ENCODE measurements around the gene C11orf68. TPM values are rescaled to one million over a fixed set of nuclear protein-coding genes. Genes with fewer than 3 reads are reported as not detected.

C11orf68 gene
- total and polyA plus RNA-seq, 10 of the 15 experiments (the other 5 are each of a cell fraction or from before 2014, with no cell fraction given) = 3.0 to 25.4 (median 16.7) TPM

- in situ Hi-C loops (cut with MboI) (loop anchor here (5.0 kb wide), 1 partner anchor 108 kb away; no protein-coding TSS in a partner anchor), intact Hi-C loops (cut with micrococcal nuclease; ENCODE audit: unreplicated experiment) (no loop called here)
- no peak within 1 kb of the TSS for H3K4me2 ChIP-seq (ENCODE audit: control insufficient read depth, insufficient read depth)
- ATAC-seq = no peak
- POLR2A ChIA-PET = interaction anchor here (2.4 kb wide), 1 partner anchor 8 kb away, joined by 8 read pairs; the partner anchor contains the start of gene FIBP
- peaks cover 9 to 11% of the 10 kb centered on the region in 2 experiments; a peak in 3 of 4 replicates for H3K36me3 ChIP-seq (ENCODE audit: control insufficient read depth in 2 of 2, insufficient read depth in 2 of 2, low read length in 1 of 2)
- H3K79me2 ChIP-seq (ENCODE audit: control insufficient read depth, insufficient read depth, low read length) = no peaks in the 10 kb centered on the region
- H3K9me3 ChIP-seq (replicated peaks; ENCODE audit: control insufficient read depth, insufficient read depth, low read length) = no peaks in the 10 kb centered on the region
- no peaks in the 10 kb centered on the region for H4K20me1 ChIP-seq (ENCODE audit: control insufficient read depth, insufficient read depth)
- H3K27me3 ChIP-seq (replicated peaks in 1 of 2; ENCODE audit: control insufficient read depth in 2 of 2, insufficient read depth in 2 of 2, low read length in 1 of 2) = no peaks in the 10 kb centered on the region
- RAD21 ChIA-PET (ENCODE audit: unreplicated experiment) = no interaction called here
- H3K9ac ChIP-seq (ENCODE audit: control insufficient read depth, insufficient read depth, low read length) = no peak within 1 kb of the TSS
- SMC1A ChIA-PET (ENCODE audit: uncharacterized antibody, unreplicated experiment) = no interaction called here
- no peak within 1 kb of the TSS for H3K4me3 ChIP-seq
- CTCF ChIA-PET = interaction anchor here (0.6 to 1.7 kb wide), 2 partner anchors 20 to 1212 kb away, joined by 4 to 9 read pairs; partner anchors contain the start of gene MUS81
- peaks cover 5% of the 10 kb centered on the region; the same call in 1 of the 2 replicates for H3K4me1 ChIP-seq (ENCODE audit: control insufficient read depth, insufficient read depth, low read length)
- DNase-seq (ENCODE audit: low read depth, low spot score) = no peak
- no peak for FAIRE-seq
- H3K27ac ChIP-seq (ENCODE audit: control insufficient read depth, insufficient read depth) = no peak within 1 kb of the TSS
- H2AFZ ChIP-seq (ENCODE audit: control insufficient read depth, low read depth, low read length) = no peak within 1 kb of the TSS
- TF ChIP-seq SUZ12 (IDR thresholded peaks at IDR 0.05; ENCODE audit: unreplicated experiment) (no peak), RUNX3 (IDR thresholded peaks at IDR 0.05; ENCODE audit: low read length) (0 out of 2 replicates have a peak, but pooled peaks have one; percentile 17), GABPA (IDR thresholded peaks at IDR 0.05; ENCODE audit: low read depth) (no peak), SRF (IDR thresholded peaks at IDR 0.05; ENCODE audit: low read depth in 2 of 2, low read length in 2 of 2) (no peak), MTA2 (IDR thresholded peaks at IDR 0.05; ENCODE audit: low read depth) (no peak)
- 65% methylated on average over 6 of the region's 7 CpGs for WGBS (ENCODE audit: insufficient coverage, insufficient replicate concordance, low lambda C conversion rate, missing lambda C conversion rate)
- no TSS peak for BruUV-seq (replicated peaks)
Measured at GRCh38 chr11:65879617-65880016, 39.2 kb downstream of the C11orf68 start, which contains the start of gene CTSW. Gene CTSW, plus strand, starts transcription at chr11:65879837. Its CDS starts 18 bp downstream, at chr11:65879855.

All from GM12878 (cell line).